ENCODE results near the gene SOST. TPM values are rescaled to one million over a fixed set of nuclear protein-coding genes. Genes with fewer than 3 reads are reported as not detected.

SOST gene
- not detected in 2 replicates for total RNA-seq

GRCh38 chr17:43758497-43759174 is at the start of gene SOST:
TSS of gene SOST (minus strand) at chr17:43758791. CDS start at chr17:43758741, 50 bp downstream.

DNA sequence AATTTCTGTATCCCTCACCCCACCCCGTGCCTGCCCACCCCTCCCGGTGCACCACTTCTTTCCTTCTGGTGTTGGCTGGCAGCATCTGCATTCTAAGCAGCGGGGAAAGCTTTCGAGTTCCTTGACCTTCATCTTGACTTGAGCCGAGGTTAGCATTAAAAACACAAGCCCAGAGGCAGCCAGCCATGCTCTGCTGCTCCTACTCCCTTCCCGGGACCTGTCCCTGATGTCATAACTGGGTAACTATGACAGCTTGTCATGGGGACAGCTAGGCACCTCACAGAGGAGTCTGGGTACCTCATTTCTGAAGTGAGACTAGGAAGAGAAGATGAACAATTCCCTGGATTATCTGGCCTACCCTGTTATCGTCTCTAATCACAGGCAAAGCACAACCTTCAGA is 21.5 kb upstream of the SOST start, which contains the start of gene CFAP97D1:
Gene CFAP97D1 (plus strand): TSS at position 301 of the 400 bp plus-strand sequence. CDS start 28 bp downstream, at position 329.

GRCh38 chr17:43778337-43779144 is 19.9 kb upstream of the SOST start, which contains the start of gene DUSP3:
TSS of gene DUSP3 (minus strand) at chr17:43778977. CDS start at chr17:43778924, 53 bp downstream.

Other genes with a start within 250 kb of the SOST start
- 4.3 and 4.9 TPM in 2 replicates for gene ETV4, start 212.5 kb downstream of the SOST start, total RNA-seq
- 0.34 TPM in 1 of 2 replicates, not detected in the other for gene MEOX1, start 96.9 kb downstream of the SOST start, total RNA-seq
- gene DUSP3, start 20.2 kb upstream of the SOST start, total RNA-seq = 17.4 and 31.3 TPM in 2 replicates
- gene CFAP97D1, start 21.6 kb upstream of the SOST start, total RNA-seq = not detected in 2 replicates
- gene MPP3, start 74.4 kb upstream of the SOST start, total RNA-seq = 4.3 and 6.0 TPM in 2 replicates
- gene CD300LG, start 88.4 kb upstream of the SOST start, total RNA-seq = not detected in 2 replicates
- 2.6 TPM in 2 replicates for gene MPP2, start 148.7 kb upstream of the SOST start, total RNA-seq
- not detected in 2 replicates for gene PPY, start 183.7 kb upstream of the SOST start, total RNA-seq
- 0.51 TPM in 1 of 2 replicates, not detected in the other for gene PYY, start 195.1 kb upstream of the SOST start, total RNA-seq
- gene NAGS, start 245.8 kb upstream of the SOST start, total RNA-seq = 1.1 and 2.9 TPM in 2 replicates